Measurements from ENCODE around the gene IQCB1. TPM values are rescaled to one million over a fixed set of nuclear protein-coding genes. Genes with fewer than 3 reads are reported as not detected.
A peak's percentile ranks its signal among the peaks of the same experiment; 100 is the strongest.

Gene IQCB1, protein sequence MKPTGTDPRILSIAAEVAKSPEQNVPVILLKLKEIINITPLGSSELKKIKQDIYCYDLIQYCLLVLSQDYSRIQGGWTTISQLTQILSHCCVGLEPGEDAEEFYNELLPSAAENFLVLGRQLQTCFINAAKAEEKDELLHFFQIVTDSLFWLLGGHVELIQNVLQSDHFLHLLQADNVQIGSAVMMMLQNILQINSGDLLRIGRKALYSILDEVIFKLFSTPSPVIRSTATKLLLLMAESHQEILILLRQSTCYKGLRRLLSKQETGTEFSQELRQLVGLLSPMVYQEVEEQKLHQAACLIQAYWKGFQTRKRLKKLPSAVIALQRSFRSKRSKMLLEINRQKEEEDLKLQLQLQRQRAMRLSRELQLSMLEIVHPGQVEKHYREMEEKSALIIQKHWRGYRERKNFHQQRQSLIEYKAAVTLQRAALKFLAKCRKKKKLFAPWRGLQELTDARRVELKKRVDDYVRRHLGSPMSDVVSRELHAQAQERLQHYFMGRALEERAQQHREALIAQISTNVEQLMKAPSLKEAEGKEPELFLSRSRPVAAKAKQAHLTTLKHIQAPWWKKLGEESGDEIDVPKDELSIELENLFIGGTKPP
- 10 to 100 TPM; 13.2 to 19.6 (median 17.7) TPM for total RNA-seq

DNA sequence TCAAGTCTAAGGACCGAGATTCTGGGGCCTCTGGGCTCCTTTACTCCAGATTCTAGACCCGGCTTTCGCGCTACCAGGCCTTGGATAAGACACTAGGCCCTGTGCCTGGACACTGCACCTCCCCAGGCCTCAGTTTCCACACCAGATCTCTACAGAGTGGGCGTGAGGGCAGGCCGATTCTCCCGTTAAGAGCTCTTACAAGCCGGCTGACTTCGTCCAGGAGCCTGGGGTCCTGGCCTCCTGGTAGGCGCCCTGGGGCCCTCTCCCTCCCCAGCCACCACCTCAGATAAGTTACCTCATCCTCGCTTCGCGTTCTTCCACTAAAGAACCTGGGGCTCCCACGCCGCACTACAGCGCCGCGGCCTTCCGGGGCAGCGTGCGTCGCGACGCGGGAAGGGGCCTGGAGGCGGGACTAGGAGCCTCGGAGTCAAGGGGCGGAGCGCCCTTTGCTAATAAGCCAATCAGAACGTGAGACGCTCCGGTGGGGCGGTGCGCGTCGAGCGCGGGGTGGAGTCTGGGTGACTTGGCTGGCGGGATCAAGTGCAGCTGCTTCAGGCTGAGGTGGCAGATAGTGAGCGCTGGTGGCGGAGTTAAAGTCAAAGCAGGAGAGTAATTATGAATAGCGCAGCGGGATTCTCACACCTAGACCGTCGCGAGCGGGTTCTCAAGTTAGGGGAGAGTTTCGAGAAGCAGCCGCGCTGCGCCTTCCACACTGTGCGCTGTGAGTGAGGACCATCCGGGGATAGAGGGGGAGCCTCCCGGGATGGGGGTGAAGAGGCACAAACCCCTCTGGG is at the start of gene IQCB1, which contains the start of gene EAF2:
IQCB1 (minus strand) TSS at position 390 of the 794 bp plus-strand sequence. CDS start 6,100 bp downstream, outside the sequence.
EAF2 (plus strand) TSS at position 539 of the 794 bp plus-strand sequence; CDS start at position 616, 77 bp downstream.
- DNase-seq (ENCODE audit: low spot score in 2 of 2): peak; percentile 94 to 99
- no peak for TF ChIP-seq CTCF (IDR thresholded peaks at IDR 0.05)
- TF ChIP-seq POLR2A (IDR thresholded peaks at IDR 0.05): no peak
- intact Hi-C loops (cut with DNase I; ENCODE audit: low total_unique reads): no loop called here
- H3K4me3 ChIP-seq (ENCODE audit: low read depth, poor library complexity, severe bottlenecking): peak within 1 kb of the TSS; percentile 64
- 0% methylated on average over 46 to 54 of the region's 54 CpGs for WGBS, 2 donors

DNA sequence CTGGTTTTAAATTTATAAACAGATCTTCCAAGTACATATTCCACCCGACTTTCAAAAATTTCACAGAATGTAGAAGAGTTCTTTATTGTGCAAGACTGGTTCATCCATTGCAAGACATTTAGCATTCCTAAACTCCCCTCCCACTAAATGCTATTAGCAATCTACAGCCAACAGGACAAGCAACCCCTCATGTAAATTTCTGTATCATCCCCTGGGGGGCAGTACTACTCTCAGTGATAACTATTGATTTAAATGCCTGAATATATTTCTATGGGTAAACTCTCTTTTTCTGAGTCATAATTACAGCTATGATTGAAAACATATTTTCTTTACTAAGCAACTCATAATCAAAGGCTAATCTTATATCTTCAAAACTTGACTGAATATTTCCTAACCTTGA is 48.6 kb upstream of the IQCB1 start:
- 34 to 39% methylated on average over 1 of the region's 1 CpG for whole genome bisulfite sequencing, 2 donors

DNA sequence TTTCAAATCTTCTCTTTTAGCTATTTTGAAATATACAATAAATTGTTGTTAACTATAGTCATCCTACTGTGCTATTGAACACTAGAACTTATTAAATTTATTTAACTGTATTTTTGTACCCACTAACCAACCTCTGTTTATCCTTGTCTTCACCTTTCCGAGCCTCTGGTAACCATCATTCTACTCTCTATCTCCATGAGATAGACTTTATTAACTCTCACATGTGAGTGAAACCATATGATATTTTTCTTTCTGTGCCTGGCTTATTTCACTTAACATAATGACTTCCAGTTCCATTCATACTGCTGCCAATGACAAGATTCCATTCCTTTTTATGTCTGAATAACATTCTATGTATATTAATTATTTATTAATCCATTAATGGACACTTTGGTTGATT is 43.6 kb upstream of the IQCB1 start:
- DNase-seq (ENCODE audit: low spot score in 2 of 2): no peak
- 58 to 64% methylated on average over 1 of the region's 1 CpG for WGBS, 2 donors
- TF ChIP-seq CTCF (IDR thresholded peaks at IDR 0.05) (no peak), POLR2A (IDR thresholded peaks at IDR 0.05) (no peak)

More for the DNA sequence above, 48.6 kb upstream of the IQCB1 start:
- intact Hi-C loops (cut with DNase I; ENCODE audit: low total_unique reads): no loop called here
- no peak for DNase-seq (ENCODE audit: low spot score in 2 of 2)
- TF ChIP-seq POLR2A (IDR thresholded peaks at IDR 0.05) (no peak), CTCF (IDR thresholded peaks at IDR 0.05) (no peak)
- no peak overlapping the region for H3K4me3 ChIP-seq (ENCODE audit: low read depth, poor library complexity, severe bottlenecking)

GRCh38 chr3:121871430-121871829 is 36.6 kb upstream of the IQCB1 start:
- DNase-seq (ENCODE audit: low spot score in 2 of 2): no peak
- intact Hi-C loops (cut with DNase I; ENCODE audit: low total_unique reads): no loop called here
- no peak overlapping the region for H3K4me3 ChIP-seq (ENCODE audit: low read depth, poor library complexity, severe bottlenecking)
- TF ChIP-seq POLR2A (IDR thresholded peaks at IDR 0.05) (no peak), CTCF (IDR thresholded peaks at IDR 0.05) (no peak)
- WGBS, 2 donors: 75 to 82% methylated on average over 1 of the region's 1 CpG

More for the DNA sequence above, 43.6 kb upstream of the IQCB1 start:
- intact Hi-C loops (cut with DNase I; ENCODE audit: low total_unique reads): no loop called here
- no peak overlapping the region for H3K4me3 ChIP-seq (ENCODE audit: low read depth, poor library complexity, severe bottlenecking)

- TF ChIP-seq POLR2A (IDR thresholded peaks at IDR 0.05): no peak
- no peak for TF ChIP-seq CTCF (IDR thresholded peaks at IDR 0.05)
- DNase-seq (ENCODE audit: low spot score in 2 of 2): no peak
- intact Hi-C loops (cut with DNase I; ENCODE audit: low total_unique reads): no loop called here
- no peak overlapping the region for H3K4me3 ChIP-seq (ENCODE audit: low read depth, poor library complexity, severe bottlenecking)
Observed at GRCh38 chr3:121870717-121871116, 35.9 kb upstream of the IQCB1 start.

All from lower leg skin (tissue), 4 donors.